HG03520 (cell line): ENCODE measurements around the gene GTF2A1L.
"Not testable (repeated sequence)": the region's sequence is repeated elsewhere in the genome, so short reads cannot be mapped to it uniquely, and the experiment has no call there.

Experiments
- ATAC-seq: cut with Tn5 transposase; IDR thresholded peaks from one replicate; pipeline ENCODE4 v1.9.1; 2021; ENCODE audit warnings: mild to moderate bottlenecking, moderate library complexity; ENCODE audit not compliant: unreplicated experiment

GTF2A1L gene, protein sequence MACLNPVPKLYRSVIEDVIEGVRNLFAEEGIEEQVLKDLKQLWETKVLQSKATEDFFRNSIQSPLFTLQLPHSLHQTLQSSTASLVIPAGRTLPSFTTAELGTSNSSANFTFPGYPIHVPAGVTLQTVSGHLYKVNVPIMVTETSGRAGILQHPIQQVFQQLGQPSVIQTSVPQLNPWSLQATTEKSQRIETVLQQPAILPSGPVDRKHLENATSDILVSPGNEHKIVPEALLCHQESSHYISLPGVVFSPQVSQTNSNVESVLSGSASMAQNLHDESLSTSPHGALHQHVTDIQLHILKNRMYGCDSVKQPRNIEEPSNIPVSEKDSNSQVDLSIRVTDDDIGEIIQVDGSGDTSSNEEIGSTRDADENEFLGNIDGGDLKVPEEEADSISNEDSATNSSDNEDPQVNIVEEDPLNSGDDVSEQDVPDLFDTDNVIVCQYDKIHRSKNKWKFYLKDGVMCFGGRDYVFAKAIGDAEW

DNA sequence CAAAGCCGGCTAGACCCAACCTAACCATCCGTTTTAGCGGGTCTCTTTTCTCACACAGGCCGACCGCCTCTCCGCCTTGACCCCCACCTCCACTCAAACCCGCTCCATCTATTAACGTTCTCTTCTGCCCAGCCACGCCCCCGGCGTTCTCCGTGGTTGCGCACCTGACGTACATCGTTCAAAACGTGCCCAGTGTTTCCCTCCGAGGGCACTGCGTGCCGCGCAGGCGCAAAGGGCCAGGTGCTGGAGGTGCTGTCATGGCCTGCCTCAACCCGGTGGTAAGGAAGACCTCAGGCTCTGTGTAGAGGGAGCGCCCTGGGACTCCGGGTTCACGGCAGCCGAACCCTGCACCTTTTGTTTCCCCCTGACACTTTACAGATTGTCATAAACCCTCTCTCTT lies at the start of gene GTF2A1L:
TSS of gene GTF2A1L (plus strand) at position 239 of the 400 bp plus-strand sequence. CDS start at position 258, 19 bp downstream.
- ATAC-seq: no peak

DNA sequence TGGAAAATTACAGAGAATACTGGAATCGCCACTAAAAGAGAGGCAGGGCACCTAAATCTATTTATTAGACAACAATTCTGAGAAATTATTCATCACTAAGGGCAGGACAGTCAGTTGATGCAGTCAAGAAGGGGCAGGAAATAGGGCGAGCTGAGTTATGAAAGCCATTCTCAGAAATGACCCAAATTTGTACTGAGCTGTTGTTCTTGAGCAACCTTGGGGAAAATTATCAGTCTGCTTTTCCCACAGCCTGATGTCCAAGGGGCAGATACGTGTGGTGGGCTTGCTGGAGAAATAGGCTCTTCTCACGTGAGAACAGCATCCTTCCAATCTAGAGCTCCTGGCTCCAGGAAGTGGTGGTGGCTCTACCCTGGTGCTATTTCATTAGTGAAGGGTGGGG lies 49.1 kb upstream of the GTF2A1L start:
- ATAC-seq: no peak

DNA sequence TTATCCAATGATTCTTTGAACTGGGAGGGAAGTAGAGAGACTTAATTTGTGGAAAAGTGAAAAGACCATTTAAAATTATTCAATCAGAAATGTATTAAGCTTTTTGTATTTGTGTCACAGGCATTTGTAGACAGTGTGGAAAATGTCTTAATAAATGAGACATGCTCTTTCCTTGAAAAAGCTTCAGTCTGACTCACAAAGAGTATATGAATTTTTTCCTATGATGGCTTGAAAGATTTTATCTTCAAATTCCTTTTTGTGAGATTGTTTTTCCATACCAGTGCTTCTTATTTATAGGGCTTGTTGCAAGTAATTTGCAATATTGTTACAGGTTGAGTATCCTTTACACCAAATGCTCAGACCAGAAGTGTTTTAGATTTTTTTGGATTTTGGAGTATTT lies 48.2 kb upstream of the GTF2A1L start:
- no peak for ATAC-seq

DNA sequence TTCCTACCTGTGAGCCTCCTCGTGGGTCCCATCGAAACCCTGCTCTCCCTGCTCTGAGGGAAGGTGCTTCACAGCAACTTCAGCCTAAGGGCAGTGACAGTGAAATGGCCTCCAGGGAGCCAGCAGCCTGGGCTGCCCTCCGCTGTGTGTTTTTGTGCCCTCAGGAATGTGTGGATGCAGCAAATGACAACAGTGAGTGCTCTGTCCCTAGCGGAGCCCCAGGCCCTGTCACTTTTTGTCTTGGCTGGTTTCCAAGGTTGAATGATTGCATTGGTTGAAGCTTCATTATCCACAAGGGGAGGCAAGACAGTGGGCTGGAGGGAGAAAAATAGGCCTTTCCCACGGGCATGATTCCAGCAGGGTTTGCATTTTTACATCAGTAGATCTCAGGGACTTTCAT lies 44.8 kb upstream of the GTF2A1L start:
- ATAC-seq: no peak

DNA sequence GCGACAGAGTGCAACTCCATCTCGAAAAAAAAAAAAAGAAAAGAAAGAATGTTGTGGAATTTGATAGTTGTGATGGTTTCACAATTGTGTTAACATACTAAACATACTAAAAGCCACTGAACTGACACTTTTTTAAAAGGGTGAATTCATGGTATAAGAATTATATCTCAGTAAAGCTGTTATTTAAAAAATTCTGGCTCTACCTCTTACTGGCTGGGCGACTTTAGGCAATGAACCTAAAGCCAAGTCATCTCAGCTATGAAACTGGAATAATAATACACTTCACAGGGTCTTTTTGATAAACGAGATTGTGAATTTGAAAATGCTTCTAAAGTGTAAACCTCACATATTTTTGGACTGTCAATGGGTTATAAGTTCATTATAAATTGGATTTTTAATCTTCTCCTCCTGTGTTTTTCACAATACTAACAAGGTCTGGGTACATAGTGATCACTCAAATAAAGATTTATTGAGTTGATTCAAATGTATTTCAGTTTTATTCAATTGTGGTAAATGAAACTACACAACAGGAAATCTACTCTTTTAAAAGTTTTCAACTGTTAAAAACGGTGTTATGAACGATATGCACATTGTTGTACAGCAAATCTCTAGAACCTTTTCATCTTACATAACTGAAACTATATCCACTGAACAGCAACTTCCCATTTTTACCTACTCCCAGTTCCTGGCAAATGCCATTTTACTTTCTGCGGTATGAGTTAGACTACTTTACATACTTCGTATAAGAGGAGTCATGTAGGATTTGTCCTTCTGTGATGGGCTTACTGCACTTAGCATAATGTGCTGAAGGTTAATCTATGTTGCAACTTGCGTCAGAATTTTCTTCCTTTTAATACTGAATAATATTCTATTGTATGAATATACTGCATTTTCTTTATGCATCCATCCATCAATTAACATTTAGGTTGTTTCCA lies 43.0 kb upstream of the GTF2A1L start:
- no peak for ATAC-seq

DNA sequence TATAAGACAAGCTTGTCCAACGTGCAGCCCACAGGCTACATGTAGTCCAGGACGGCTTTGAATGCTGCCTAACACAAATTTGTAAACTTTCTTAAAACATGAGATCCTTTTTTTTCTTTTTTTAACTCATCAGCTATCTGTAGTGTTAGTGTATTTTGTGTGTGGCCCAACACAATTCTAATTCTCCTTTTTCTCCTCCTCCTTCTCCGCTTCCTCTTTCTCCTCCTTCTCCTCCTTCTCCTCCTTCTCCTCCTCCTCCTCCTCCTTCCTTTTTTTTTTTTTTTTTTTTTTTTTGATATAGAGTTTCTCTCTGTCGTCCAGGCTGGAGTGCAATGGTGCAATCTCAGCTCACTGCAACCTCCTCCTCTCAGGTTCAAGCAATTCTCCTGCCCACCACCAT lies 39.3 kb upstream of the GTF2A1L start:
- no peak for ATAC-seq

DNA sequence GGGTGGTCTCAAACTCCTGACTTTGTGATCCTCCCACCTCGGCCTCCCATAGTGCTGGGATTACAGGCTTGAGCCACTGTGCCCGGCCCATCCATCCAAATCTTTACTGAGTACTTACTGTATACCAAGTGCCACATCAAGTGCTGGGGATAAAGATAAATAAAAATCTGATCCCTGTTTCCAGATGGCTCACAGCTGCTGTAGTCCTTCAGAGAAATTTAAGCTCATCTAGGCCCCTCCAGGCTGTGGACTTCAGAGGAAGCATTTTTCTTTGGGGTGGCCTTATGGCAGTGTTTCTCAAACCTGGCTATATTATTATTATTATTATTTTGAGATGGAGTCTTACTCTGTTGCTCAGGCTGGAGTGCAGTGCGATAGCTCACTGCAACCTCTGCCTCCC lies 33.7 kb upstream of the GTF2A1L start:
- no peak for ATAC-seq

DNA sequence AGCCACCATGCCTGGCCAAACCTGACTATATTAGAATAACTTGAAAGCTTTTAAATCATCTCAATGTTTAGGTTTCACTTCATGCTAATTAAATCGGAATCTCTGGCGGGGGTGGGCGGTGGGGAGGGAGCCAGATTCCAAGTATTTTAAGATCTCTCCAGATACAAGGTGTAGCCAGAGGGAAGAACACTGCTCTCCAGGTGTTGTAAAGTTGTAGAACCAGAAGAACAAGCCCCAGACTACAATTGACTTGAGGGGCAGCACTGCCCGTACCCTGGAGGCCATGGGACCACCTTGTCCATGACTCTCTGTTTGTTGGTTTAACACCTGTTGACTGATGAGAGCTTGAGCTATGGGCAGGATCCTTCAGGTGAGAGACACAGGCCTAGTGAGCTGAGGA lies 33.1 kb upstream of the GTF2A1L start:
- ATAC-seq: no peak

DNA sequence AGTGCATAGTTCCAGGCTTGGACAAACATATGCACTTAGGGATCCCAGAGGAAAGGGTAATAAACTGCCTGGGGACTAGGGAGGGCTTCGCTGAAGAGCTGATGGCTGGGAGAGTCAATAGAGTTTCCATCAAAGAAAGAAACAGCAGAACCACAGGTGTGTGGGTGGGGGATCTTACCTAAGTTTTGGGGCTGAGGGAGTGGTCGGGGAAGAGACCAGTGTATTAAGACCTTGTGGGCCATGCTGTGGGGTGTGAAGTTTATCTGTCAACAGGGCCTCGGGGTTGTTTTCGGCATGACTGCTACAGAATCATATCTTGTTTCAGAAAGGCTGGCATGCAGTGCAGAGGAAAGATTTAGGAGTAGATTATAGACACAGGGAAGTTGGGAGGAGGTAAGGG lies 31.2 kb upstream of the GTF2A1L start:
- no peak for ATAC-seq

DNA sequence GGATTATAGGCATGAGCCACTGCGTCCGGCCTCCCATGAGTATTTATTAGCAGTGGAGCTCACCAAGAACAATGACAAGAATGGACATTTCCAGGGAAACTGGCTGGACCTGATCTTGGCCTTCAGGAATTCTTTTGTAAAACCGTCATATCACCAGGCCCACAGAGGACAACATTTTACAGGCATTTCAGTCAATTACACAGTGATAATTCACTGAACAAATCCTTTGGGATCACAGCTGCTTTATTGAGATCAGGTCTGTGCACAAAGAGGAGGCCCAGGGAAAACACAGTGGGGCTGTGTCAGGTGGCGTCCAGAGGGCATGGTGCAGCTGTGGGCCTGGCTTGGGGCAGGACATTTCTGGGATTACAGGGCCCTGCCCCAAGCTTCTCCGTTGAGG lies 30.1 kb upstream of the GTF2A1L start:
- ATAC-seq: no peak

DNA sequence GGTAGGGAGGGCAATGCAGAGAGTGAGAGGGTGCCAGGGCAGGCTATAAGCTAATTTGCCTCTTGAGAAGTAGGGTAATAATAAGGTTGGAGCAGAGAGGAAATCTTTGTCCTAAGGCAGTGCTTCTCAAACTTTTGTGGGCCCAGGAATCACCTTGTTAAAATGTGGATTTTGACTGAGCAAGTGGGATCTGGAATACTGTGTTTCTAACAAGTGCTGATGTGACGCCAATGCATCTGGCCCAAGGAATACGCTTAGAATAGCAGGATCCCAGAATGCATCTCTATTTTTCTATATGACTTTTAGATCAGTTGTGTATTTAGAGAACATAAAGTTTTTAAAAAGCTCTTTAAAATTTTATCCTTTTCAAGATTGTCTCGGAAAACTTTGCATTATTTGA lies 29.7 kb upstream of the GTF2A1L start:
- ATAC-seq: no peak

DNA sequence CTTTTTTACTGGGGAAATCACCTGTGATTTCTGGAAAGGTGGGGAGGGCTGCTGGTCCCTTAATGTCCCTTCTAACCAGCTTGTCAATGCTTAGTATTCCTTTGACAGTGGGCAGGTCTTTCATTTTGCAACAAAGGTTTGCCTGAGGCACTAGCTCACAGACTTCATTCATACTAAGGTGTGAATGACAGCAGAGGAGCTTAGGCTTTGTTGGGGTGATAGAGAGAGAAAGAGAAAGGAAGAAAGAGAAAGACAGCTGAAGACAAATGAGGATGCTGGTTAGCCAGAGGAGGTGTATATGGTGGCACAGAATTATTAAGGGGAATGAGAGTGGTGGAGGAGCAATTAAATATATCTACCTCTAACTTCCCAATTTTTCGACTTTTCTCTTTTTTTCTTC lies 28.9 kb upstream of the GTF2A1L start:
- ATAC-seq: no peak

DNA sequence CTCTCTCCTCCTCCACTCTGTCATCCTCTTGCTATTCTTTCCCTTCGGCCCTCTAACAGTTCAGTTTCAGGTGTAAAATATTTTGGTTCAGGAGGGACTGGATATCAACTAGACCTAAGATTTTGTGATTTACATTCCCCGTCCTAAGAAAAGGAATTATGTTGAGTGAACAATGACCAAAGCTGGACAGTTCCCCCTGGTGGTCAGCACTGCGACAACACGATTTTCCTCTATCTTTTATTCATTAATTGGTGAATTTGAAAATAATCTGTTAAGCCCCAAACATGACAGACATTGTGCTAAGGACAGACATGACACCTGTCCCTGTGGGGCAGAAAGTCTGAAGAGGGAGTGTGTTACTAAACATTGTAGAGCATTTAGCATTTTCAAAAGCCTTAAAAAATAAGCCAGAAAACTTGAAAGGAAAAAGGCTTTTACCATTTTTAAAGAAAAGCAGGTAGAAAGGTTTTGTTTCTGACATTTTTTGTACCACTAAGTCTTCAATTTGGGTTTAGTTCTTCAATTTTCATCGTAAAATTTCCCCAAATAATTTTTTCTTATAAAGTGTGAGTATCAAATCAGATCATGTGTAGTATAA lies 28.4 kb upstream of the GTF2A1L start:
- no peak for ATAC-seq

DNA sequence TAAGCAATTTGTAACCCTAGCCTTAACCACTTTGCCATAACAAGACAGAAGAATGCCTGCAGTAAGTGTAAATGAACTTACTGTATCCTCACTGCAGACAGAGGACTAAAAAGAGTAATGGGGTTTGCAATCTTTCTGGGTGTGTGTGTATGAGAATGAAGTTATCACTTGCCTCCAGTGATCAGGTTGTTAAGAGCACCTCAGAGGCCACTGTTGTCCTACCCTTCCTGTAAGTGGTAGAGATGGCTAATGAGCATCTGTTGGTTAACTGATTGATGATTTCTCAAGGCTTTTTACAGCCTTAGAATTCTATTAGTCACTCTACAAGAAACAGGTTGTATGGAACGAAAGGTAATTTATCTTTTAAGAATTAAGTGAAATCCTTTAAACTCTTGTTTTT lies 27.6 kb upstream of the GTF2A1L start:
- ATAC-seq: no peak

DNA sequence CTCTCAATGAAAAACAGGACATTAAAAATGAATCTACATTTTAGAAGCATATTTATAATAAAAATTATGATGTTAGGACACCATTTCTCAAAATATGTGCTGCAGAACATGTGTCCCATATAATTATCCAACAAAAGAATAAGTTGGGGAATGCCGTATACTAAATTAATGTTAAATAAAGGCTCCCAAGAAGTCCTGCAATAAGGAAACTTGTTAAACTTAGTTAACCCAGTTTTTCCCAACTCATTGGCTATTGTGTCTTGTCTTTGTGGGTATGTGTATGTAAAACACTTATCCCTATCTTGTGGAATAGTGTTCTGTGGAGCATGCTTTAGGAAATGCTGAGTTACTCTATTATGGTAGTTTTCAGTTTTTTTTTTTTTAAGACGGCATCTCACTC lies 25.6 kb upstream of the GTF2A1L start:
- no peak for ATAC-seq

DNA sequence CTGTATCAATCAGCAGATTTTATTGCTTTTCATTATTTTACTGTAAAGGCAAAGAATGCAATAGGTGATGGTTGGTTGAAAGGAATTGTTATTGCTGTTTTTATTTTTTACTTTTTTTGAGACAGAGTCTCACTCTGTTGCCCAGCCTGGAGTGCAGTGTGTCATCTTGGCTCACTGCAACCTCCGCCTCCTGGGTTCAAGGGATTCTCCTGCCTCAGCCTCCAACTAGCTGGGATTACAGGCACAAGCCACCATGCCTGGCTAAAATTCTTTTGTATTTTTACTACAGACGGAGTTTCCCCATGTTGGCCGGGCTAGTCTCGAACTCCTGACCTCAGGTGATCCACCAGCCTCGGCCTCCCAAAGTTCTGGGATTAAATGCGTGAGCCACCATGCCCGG lies 20.9 kb upstream of the GTF2A1L start:
- ATAC-seq: not testable (repeated sequence)

DNA sequence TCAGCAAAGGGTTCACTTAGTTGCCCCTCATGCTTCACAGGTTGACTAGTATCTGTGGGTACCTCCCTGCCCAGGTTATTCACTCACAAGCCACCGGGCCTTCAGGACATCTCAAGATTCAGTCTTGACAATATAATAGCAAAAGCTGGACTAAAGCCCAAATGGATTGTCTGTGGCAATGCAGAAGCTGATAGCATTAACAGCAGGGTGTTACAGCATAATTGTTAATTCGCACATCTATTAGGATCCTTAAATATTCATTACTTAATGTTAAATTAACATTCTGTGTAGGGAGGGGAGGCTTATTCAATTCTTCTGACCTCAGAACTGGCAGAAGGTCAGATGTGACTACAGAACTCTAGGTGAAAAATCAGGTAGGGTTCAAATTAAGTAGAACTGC lies 20.2 kb upstream of the GTF2A1L start:
- no peak for ATAC-seq

DNA sequence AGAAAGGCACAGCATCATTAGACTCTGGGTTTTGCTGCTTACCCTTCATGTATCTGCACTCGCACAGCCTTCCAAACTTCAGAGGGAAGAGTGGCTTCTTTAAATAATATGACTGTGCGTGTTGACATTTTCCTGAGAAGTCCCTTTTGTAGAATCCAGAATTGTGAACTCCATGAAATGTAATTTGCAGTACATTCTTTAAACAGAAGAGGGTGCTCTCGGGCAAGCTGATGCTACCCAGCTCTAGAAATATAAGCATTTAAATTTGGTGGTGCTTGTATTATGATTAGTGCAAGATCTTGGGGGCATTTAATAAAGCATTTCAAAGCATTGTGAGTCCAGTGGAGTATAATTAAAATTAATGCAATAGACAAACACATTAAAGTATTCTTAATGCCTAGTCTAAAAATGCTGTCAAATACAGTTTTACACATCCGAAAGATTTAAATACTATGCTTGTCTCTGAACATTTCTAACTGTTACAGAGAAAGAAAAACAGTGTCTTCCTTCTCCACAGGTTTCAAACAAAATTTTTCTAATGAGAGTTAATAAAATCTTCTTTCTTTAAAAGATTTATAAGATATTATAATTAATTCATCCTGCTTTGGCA lies 17.3 kb upstream of the GTF2A1L start:
- no peak for ATAC-seq

DNA sequence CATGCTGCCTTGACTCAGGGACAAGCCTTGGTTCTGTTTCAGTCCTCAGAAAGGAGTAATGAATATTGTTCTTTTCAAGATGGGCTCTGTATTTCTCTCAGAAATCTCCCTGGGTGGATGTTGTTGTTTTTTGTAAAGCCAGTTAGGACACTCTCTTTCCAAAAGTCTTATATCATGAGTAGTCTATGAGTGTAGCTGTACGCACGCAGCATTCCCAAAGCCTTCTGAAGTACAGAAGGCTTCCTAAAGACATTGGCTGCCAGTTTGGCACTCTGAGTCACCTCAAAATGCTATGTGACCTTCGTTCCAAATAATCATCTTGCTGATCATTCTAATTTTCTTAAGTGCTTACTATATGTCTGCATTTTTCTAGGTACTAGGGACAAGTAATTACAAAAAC lies 16.7 kb upstream of the GTF2A1L start:
- no peak for ATAC-seq

DNA sequence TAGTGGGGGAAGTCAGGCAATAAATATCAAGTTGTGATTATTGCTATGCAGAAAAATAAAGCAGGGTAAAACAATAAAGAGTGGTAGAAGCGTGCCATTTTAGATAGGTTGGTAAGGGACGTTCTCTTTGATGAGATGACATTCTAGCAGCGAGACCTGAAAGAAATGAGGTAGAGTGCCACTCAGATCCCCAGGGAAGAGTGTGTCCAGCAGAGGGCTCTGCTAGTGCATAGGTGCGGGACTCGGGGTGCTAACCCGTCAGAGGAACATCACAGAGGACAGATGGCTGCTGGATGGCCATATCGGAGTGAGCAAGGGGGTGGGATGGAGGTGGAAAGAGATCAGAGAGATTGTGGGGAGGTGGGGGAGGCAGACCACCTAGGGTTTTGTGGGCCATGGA lies 16.3 kb upstream of the GTF2A1L start:
- ATAC-seq: no peak
